Measurements from ENCODE around the gene SCUBE2.

The SCUBE2 gene

DNA sequence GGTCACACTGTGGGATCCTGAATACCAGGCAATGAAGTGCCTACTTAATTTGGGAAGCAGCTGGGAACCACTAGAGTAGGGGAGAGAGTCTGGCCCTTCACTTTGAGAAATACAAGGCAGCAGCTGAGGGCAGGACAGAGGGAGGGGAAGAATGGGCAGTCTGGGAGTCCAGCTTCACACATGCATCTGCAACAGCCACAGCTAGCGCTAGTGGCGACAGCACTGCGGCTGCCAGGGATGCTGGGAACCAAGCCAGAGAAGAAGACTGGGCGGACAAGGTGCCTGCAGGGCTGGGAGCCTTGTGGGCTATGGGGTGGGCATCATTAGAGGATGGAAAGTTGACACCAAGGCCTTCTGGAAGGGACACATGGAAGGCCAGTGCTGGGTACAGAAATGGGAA is 15.8 kb downstream of the SCUBE2 start:
- H3K27me3 ChIP-seq (ENCODE audit: insufficient read depth, low read depth), result no peaks in the 10 kb centered on the region
- H3K4me3 ChIP-seq (IDR thresholded peaks at IDR 0.05; ENCODE audit: insufficient read depth, low read depth, low read length), result no peak overlapping the region
- H3K9ac ChIP-seq, result no peak overlapping the region
- no peaks in the 10 kb centered on the region for H3K4me1 ChIP-seq (ENCODE audit: low read depth, poor library complexity, severe bottlenecking)
- H3K79me2 ChIP-seq (ENCODE audit: insufficient read depth, low read depth), result no peaks in the 10 kb centered on the region
- no peak overlapping the region for H2AFZ ChIP-seq (ENCODE audit: low read depth)
- TF ChIP-seq, protein P1, sequence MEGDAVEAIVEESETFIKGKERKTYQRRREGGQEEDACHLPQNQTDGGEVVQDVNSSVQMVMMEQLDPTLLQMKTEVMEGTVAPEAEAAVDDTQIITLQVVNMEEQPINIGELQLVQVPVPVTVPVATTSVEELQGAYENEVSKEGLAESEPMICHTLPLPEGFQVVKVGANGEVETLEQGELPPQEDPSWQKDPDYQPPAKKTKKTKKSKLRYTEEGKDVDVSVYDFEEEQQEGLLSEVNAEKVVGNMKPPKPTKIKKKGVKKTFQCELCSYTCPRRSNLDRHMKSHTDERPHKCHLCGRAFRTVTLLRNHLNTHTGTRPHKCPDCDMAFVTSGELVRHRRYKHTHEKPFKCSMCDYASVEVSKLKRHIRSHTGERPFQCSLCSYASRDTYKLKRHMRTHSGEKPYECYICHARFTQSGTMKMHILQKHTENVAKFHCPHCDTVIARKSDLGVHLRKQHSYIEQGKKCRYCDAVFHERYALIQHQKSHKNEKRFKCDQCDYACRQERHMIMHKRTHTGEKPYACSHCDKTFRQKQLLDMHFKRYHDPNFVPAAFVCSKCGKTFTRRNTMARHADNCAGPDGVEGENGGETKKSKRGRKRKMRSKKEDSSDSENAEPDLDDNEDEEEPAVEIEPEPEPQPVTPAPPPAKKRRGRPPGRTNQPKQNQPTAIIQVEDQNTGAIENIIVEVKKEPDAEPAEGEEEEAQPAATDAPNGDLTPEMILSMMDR (conservative IDR thresholded peaks at IDR 0.05; ENCODE audit: low read depth, low read length), result no peak
- no peaks in the 10 kb centered on the region for H3K36me3 ChIP-seq (ENCODE audit: insufficient read depth)
- H4K20me1 ChIP-seq (ENCODE audit: insufficient read depth), result no peaks in the 10 kb centered on the region
- no peak overlapping the region for H3K27ac ChIP-seq
- H3K4me2 ChIP-seq, result no peak overlapping the region

DNA sequence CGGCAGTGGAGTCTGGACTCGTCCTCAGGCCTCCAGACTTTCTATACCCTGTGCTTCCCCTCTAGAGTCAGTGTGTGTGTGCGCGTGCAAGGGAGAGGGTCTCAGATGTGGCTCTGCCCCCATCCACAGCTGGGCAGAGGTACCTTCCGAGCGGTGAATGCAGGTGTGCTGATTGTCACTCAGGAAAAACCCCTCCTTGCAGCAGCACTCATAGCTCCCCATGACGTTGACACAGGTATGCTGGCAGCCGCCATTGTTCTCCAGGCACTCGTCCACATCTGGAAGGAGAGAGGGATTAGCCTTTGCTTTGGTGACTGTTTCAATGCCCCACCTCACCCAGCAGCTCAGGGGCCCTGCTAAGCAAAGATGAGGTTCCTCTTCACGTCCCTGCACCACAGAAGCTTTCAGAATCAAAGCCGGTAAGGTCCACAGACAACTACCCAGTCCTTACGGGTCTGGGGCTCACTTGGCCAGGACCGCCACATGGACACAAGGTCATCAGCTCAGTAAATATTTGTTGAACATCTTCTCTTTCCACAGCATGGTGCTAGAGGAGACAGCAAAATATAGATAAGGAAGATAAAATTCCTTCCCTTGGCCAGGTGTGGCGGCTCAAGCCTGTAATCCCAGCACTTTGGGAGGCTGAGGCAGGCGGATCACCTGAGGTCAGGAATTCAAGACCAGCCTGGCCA is 16.9 kb downstream of the SCUBE2 start:
- H3K4me1 ChIP-seq (ENCODE audit: low read depth, poor library complexity, severe bottlenecking), result no peaks in the 10 kb centered on the region
- H3K27ac ChIP-seq, result no peak overlapping the region
- TF ChIP-seq, protein P1 (conservative IDR thresholded peaks at IDR 0.05; ENCODE audit: low read depth, low read length), result no peak
- H3K36me3 ChIP-seq (ENCODE audit: insufficient read depth), result no peaks in the 10 kb centered on the region
- no peak overlapping the region for H2AFZ ChIP-seq (ENCODE audit: low read depth)
- H3K4me2 ChIP-seq, result no peak overlapping the region
- no peak overlapping the region for H3K4me3 ChIP-seq (IDR thresholded peaks at IDR 0.05; ENCODE audit: insufficient read depth, low read depth, low read length)
- H3K27me3 ChIP-seq (ENCODE audit: insufficient read depth, low read depth), result no peaks in the 10 kb centered on the region
- no peak overlapping the region for H3K9ac ChIP-seq
- H3K79me2 ChIP-seq (ENCODE audit: insufficient read depth, low read depth), result no peaks in the 10 kb centered on the region
- no peaks in the 10 kb centered on the region for H4K20me1 ChIP-seq (ENCODE audit: insufficient read depth)

- no peak overlapping the region for H3K4me3 ChIP-seq (IDR thresholded peaks at IDR 0.05; ENCODE audit: insufficient read depth, low read depth, low read length)
Observed at GRCh38 chr11:9073466-9074225, 17.8 kb downstream of the SCUBE2 start.

DNA sequence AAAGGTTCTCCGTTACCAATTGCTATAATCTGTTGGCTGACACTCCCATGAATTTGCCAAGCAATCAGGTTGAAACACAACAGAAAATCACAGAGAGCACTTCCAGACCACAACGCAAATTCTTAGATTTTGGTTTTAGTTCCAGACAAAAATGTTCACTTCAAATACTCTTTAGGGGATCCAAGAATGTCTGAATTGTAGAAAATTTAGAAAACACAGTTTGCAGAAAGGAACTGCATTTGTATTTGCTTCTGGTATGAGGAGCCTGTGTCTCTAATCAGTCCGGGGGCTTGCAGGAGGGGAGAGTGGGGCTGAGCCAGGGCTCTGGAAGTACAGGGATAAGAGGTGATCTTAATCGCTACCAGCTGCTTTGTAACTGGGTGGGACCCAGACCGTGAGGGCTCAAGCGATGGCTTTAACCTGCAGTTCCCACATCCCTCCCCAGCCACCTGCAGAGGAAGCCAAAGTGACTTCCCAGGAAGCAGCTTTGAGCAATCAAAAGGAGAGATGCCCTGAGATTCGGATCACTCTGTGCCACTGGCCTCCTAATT is 18.7 kb downstream of the SCUBE2 start:
- TF ChIP-seq, protein P1 (conservative IDR thresholded peaks at IDR 0.05; ENCODE audit: low read depth, low read length), result no peak
- Histone ChIP-seq H3K4me3 (IDR thresholded peaks at IDR 0.05; ENCODE audit: insufficient read depth, low read depth, low read length) (no peak overlapping the region), H3K4me1 (ENCODE audit: low read depth, poor library complexity, severe bottlenecking) (no peaks in the 10 kb centered on the region), H3K79me2 (ENCODE audit: insufficient read depth, low read depth) (no peaks in the 10 kb centered on the region), H3K9ac (no peak overlapping the region), H3K27me3 (ENCODE audit: insufficient read depth, low read depth) (no peaks in the 10 kb centered on the region), H4K20me1 (ENCODE audit: insufficient read depth) (no peaks in the 10 kb centered on the region), H2AFZ (ENCODE audit: low read depth) (no peak overlapping the region), H3K27ac (no peak overlapping the region), H3K36me3 (ENCODE audit: insufficient read depth) (no peaks in the 10 kb centered on the region), H3K4me2 (no peak overlapping the region)

More at GRCh38 chr11:9073466-9074225, 17.8 kb downstream of the SCUBE2 start:
- Histone ChIP-seq H3K36me3 (ENCODE audit: insufficient read depth) (no peaks in the 10 kb centered on the region), H3K79me2 (ENCODE audit: insufficient read depth, low read depth) (no peaks in the 10 kb centered on the region), H3K9ac (no peak overlapping the region), H2AFZ (ENCODE audit: low read depth) (no peak overlapping the region), H3K27me3 (ENCODE audit: insufficient read depth, low read depth) (no peaks in the 10 kb centered on the region), H4K20me1 (ENCODE audit: insufficient read depth) (no peaks in the 10 kb centered on the region), H3K27ac (no peak overlapping the region), H3K4me2 (no peak overlapping the region), H3K4me1 (ENCODE audit: low read depth, poor library complexity, severe bottlenecking) (no peaks in the 10 kb centered on the region)
- TF ChIP-seq, protein P1 (conservative IDR thresholded peaks at IDR 0.05; ENCODE audit: low read depth, low read length), result no peak

Measured in KMS-11 (cell line).